Stomach (tissue), 4 donors: ENCODE measurements around the gene THSD4.

Experiments
- CTCF ChIP-seq, 7 experiments: fragments of 450-650 bp in 4 of 7; fragments of 200-600 bp in 3 of 7; sonication (generic) in 3 of 7; IDR thresholded peaks; one replicate each; pipeline ENCODE4 v1.5.1; 2016 to 2019; ENCODE audit warnings: antibody characterized with exemption in 7 of 7, control low read depth in 2 of 7, mild to moderate bottlenecking in 1 of 7
- POLR2A ChIP-seq, 4 donors: fragments of 450-650 bp; IDR thresholded peaks; one replicate each; pipeline ENCODE4 v1.6.1; 2016; ENCODE audit warnings: antibody characterized with exemption in 4 of 4, control low read depth in 2 of 4, mild to moderate bottlenecking in 1 of 4, moderate library complexity in 1 of 4

GRCh38 chr15:71139241-71139640, 24.0 kb downstream of the THSD4 start:
- TF ChIP-seq CTCF (IDR thresholded peaks at IDR 0.05) = no peak
- no peak for TF ChIP-seq POLR2A (IDR thresholded peaks at IDR 0.05)
